Thyroid gland (tissue), 4 donors: ENCODE results near the gene FCN3. TPM values are rescaled to one million over a fixed set of nuclear protein-coding genes. Genes with fewer than 3 reads are reported as not detected.

ENCODE experiments used
- DNase-seq, 2 donors: peaks; one replicate each; pipeline ENCODE4 v3.0.0-alpha.2; 2019
- H3K27ac ChIP-seq, 3 donors: fragments of 200-600 bp; sonication (generic); 1 replicate in 2 of 3; 2 replicates in 1 of 3; pipeline ENCODE4 v1.5.1; 2016 to 2019; ENCODE audit warnings: mild to moderate bottlenecking in 1 of 3, moderate library complexity in 1 of 3
- H3K27me3 ChIP-seq: fragments of 200-600 bp; sonication (generic); one replicate; pipeline ENCODE4 v1.5.1; 2019
- H3K36me3 ChIP-seq, 2 donors: fragments of 200-600 bp; sonication (generic); one replicate each; pipeline ENCODE4 v1.5.1; 2016 to 2019
- H3K4me1 ChIP-seq, 2 donors: fragments of 200-600 bp; sonication (generic); one replicate each; pipeline ENCODE4 v1.5.1; 2017 to 2019
- H3K4me3 ChIP-seq, 3 donors: fragments of 200-600 bp; sonication (generic); replicated peaks in 1 of 3; 1 replicate in 2 of 3; 2 replicates in 1 of 3; pipeline ENCODE4 v1.5.1; 2016; ENCODE audit warnings: mild to moderate bottlenecking in 1 of 3
- H3K9me3 ChIP-seq: fragments of 200-600 bp; sonication (generic); one replicate; pipeline ENCODE4 v1.5.1; 2017
- POLR2A ChIP-seq, 2 donors: fragments of 450-650 bp; IDR thresholded peaks; one replicate each; pipeline ENCODE4 v1.6.1; 2017; ENCODE audit warnings: antibody characterized with exemption in 2 of 2, mild to moderate bottlenecking in 2 of 2, moderate library complexity in 1 of 2
- WGBS, 2 donors: methylation state at CpG; one replicate each; pipeline ENCODE4 v1.1.5; 2017; 5-methylcytosine and 5-hydroxymethylcytosine counted together
- intact Hi-C: fragments of 100-400 bp; cut with DNase I; formaldehyde crosslinking; loops from one replicate; pipeline ENCODE4 v1.15.1; 2023
- total RNA-seq, 4 donors: library from RNA; depleted of rRNA; stranded (reverse); fragments of >200 nt; gene quantifications; one replicate each; pipeline ENCODE4 v1.2.3, GENCODE V29; 2016
- TF ChIP-seq, protein P1 (sequence below), 6 experiments: fragments of 200-600 bp in 3 of 6; fragments of 450-650 bp in 3 of 6; sonication (generic) in 3 of 6; IDR thresholded peaks; one replicate each; pipeline ENCODE4 v1.5.1; 2016 to 2019; ENCODE audit warnings: antibody characterized with exemption in 6 of 6, mild to moderate bottlenecking in 2 of 6, inconsistent platforms in 1 of 6, moderate library complexity in 1 of 6

Gene FCN3
- total RNA-seq, 4 donors from 2014 or later, result 7.4 to 33.4 (median 10.7) TPM

DNA sequence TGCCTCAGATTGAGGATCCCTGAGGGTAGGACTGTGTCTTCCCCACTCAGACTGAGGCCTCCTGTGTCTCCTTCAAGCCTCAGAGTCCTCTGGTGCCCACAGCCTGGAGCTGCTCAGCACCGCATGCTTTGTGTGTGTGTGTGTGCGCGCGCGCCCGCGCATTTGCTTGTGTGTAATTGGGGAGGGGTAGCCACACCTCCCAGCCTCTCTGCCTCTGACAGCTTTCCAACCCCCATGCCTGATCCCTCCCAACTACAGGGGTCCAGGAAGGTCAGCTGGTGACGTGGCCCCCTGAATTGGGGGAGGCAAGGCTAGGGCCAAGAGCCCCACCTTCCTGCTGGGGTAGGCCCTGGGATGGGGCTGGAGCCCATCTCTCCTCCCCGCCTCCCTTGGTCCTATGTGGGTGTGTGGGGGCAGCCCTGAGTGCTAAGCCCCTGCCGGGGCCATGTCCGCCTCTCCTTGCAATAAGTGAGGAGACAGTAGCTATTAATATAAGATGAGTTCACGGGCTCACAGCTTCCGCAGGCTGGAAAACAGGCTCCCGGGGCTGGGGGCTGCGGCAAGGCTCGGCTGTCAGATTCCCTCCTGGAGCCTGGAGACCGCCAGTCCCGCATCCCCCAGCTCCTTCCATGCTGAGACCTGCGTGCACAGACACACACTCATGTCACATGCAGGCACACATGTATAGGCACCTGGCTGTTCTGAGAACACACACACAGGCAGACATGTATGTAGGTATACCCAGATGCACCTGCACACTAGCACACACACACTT is 24.8 kb upstream of the FCN3 start:
- Histone ChIP-seq H3K4me3 (no peak overlapping the region), H3K9me3 (no peaks in the 10 kb centered on the region), H3K4me1 (peaks cover 25 to 33% of the 10 kb centered on the region in 2 donors), H3K36me3 (no peaks in the 10 kb centered on the region), H3K27me3 (no peaks in the 10 kb centered on the region), H3K27ac (no peak overlapping the region)
- intact Hi-C loops, result loop anchor here (5.0 to 10.0 kb wide), 3 partner anchors 208 to 295 kb away; no protein-coding TSS in a partner anchor
- TF ChIP-seq, protein P1, sequence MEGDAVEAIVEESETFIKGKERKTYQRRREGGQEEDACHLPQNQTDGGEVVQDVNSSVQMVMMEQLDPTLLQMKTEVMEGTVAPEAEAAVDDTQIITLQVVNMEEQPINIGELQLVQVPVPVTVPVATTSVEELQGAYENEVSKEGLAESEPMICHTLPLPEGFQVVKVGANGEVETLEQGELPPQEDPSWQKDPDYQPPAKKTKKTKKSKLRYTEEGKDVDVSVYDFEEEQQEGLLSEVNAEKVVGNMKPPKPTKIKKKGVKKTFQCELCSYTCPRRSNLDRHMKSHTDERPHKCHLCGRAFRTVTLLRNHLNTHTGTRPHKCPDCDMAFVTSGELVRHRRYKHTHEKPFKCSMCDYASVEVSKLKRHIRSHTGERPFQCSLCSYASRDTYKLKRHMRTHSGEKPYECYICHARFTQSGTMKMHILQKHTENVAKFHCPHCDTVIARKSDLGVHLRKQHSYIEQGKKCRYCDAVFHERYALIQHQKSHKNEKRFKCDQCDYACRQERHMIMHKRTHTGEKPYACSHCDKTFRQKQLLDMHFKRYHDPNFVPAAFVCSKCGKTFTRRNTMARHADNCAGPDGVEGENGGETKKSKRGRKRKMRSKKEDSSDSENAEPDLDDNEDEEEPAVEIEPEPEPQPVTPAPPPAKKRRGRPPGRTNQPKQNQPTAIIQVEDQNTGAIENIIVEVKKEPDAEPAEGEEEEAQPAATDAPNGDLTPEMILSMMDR (IDR thresholded peaks at IDR 0.05), result no peak
- no peak for TF ChIP-seq POLR2A (IDR thresholded peaks at IDR 0.05)
- DNase-seq, result no peak
- WGBS, 2 donors, result 56 to 65% methylated on average over 10 to 19 of the region's 19 CpGs

DNA sequence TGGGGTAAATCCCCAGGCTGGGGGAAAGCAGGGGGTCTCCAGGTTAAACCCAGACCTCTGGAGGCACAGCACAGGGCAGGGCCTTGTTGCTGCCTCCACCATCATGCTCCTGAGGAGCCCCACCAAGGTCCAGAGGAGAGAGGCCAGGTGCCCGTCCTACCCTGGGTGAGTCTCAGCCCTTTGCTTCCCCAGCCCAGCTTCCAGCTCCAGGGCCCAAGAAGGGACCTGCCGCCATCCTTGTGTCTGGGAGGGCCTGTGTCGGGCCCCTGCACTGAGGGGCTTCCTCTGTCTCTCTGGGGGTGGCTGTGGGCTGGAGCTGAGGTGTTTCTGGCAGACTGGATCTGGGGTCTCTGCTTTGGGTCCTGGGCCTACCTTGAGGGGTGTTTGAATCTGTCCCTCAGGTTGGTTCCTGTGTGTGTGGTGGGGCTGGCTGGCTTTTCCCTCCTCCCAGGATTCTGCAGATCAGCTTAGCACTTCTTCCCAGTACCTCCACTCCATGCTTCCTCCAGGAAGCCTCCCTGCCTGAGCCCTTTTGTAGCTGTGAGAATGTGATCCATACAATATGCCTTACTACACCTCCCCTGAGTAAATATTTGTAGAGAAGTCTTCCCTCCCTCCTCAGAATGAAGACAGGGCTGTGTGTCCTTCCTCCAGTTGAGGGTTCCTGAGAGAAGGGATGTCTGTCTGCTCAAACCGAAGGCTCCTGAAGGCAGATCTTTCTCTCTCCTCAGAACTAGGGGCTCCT is 24.0 kb upstream of the FCN3 start:
- DNase-seq, result no peak
- intact Hi-C loops, result loop anchor here (10.0 kb wide), 1 partner anchor 294 kb away; no protein-coding TSS in a partner anchor
- 75 to 82% methylated on average over 1 to 3 of the region's 4 CpGs for WGBS, 2 donors

DNA sequence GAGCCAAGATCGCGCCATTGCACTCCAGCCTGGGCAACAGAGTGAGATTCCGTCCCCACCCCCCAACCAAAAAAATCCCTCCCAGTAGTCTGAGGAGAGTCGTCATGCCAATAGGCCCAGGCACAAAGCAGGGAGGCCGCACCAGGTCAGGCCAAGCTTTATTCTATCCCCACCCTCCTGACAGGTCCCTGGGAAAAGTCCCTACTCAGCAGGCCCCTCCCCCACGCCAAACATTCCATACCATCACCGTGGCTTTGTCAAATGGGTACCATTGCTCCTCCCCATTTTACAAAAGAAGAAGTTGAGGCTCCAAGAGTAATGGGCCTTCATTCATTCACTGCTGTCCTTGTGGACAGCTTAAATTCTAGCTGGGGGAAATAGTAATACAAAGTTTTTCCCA is 23.1 kb upstream of the FCN3 start:
- intact Hi-C loops, result loop anchor here (10.0 kb wide), 1 partner anchor 293 kb away; no protein-coding TSS in a partner anchor
- H3K4me3 ChIP-seq, result no peak overlapping the region
- peaks cover 17 to 20% of the 10 kb centered on the region in 2 donors for H3K4me1 ChIP-seq
- H3K9me3 ChIP-seq, result no peaks in the 10 kb centered on the region
- H3K27ac ChIP-seq, result no peak overlapping the region
- TF ChIP-seq, protein P1 (IDR thresholded peaks at IDR 0.05), result no peak
- no peak for TF ChIP-seq POLR2A (IDR thresholded peaks at IDR 0.05)
- DNase-seq, result no peak
- 64% methylated on average over 4 to 5 of the region's 7 CpGs for WGBS, 2 donors
- H3K27me3 ChIP-seq, result no peaks in the 10 kb centered on the region
- no peaks in the 10 kb centered on the region for H3K36me3 ChIP-seq

More for the DNA sequence above, 24.0 kb upstream of the FCN3 start:
- H3K4me1 ChIP-seq, result peaks cover 23 to 26% of the 10 kb centered on the region in 2 donors
- no peaks in the 10 kb centered on the region for H3K9me3 ChIP-seq
- no peak for TF ChIP-seq POLR2A (IDR thresholded peaks at IDR 0.05)
- TF ChIP-seq, protein P1 (IDR thresholded peaks at IDR 0.05), result no peak
- no peak overlapping the region for H3K4me3 ChIP-seq
- H3K27ac ChIP-seq, result no peak overlapping the region
- H3K27me3 ChIP-seq, result no peaks in the 10 kb centered on the region
- H3K36me3 ChIP-seq, result no peaks in the 10 kb centered on the region

DNA sequence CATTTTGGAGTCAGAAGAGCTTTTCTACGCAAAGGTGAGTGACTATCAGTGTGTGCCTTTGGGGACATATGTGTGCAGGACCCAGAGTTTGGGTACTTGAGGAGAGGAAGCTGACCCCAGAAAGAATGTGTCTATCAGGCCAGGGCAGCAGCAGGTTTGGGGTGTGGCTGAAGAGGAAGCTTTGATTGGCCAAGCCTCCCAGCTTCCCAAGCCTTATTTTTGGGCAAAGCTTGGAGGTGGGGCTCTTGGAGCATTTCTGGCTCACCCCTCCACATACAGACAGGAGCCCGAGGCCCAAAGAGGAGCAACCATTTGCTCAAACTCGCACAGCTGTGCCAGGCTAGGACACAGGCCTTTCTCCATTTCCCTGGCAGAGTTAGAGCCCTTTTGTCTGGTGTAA is 22.5 kb upstream of the FCN3 start:
- H3K27me3 ChIP-seq, result no peaks in the 10 kb centered on the region
- peaks cover 13 to 18% of the 10 kb centered on the region in 2 donors for H3K4me1 ChIP-seq
- WGBS, 2 donors, result 90 to 95% methylated on average over 1 to 3 of the region's 3 CpGs
- no peak for TF ChIP-seq POLR2A (IDR thresholded peaks at IDR 0.05)
- TF ChIP-seq, protein P1 (IDR thresholded peaks at IDR 0.05), result no peak
- intact Hi-C loops, result loop anchor here (10.0 kb wide), 1 partner anchor 292 kb away; no protein-coding TSS in a partner anchor
- no peak overlapping the region for H3K27ac ChIP-seq
- no peaks in the 10 kb centered on the region for H3K9me3 ChIP-seq
- H3K36me3 ChIP-seq, result no peaks in the 10 kb centered on the region
- DNase-seq, result no peak
- H3K4me3 ChIP-seq, result no peak overlapping the region
